Mammary microvascular endothelial cell (primary cell): Measurements from ENCODE around the gene FGB. TPM values are rescaled to one million over a fixed set of nuclear protein-coding genes. Genes with fewer than 3 reads are reported as not detected.

Experiments used
- total RNA-seq: library from RNA; depleted of rRNA; stranded (reverse); fragments of >200 nt; gene quantifications from 2 replicates; pipeline ENCODE4 v1.2.3, GENCODE V29; 2015

FGB gene
- total RNA-seq, result not detected in 2 replicates

DNA sequence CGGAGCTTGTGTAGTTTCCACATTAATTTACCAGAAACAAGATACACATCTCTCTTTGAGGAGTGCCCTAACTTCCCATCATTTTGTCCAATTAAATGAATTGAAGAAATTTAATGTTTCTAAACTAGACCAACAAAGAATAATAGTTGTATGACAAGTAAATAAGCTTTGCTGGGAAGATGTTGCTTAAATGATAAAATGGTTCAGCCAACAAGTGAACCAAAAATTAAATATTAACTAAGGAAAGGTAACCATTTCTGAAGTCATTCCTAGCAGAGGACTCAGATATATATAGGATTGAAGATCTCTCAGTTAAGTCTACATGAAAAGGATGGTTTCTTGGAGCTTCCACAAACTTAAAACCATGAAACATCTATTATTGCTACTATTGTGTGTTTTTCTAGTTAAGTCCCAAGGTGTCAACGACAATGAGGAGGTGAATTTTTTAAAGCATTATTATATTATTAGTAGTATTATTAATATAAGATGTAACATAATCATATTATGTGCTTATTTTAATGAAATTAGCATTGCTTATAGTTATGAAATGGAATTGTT, at the start of gene FGB:
TSS of gene FGB (plus strand) at position 315 of the 558 bp plus-strand sequence. CDS start at position 323, 8 bp downstream.

DNA sequence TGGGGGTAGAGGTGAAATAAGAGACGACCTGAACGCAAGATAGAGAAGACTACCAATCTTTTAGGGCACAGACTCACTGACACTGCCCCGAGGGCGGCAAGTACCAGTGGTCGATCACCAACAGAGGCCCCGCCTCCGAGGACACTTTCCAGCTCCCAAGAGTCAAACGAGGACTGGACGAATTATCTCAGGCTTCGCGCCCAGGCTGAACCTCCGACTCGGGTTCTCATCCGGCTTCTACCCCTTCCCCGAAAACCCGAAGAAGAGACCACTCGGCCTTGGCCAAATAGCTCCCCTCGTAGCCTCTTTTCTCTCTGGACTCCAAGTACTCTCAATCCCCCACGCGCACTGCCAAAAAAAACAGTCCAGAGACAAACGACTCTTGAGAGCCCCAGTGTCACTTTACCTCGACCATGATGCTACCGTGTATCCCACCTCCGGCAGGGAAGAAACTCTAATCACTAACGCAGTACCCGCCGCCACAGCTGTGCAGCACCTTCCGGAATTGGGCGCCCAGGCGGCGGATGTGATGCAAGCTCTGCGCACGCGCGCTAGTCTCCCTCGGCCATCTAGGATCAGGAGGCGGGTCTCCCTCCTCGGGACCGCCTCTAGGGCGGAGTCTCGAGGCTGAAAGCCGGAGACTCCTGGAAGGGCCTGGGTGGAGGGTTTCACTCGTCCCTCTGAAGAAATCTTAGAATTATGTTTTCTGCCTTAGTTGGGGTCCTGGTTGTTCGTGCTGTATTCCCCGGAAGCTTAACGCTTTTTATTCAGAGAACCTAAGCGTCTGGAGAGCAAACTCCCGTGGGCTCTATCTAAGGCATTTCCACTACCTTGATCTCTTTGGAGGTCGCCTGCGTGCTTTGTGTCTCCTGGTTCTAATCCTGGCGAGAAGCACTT, 12.7 kb upstream of the FGB start, which contains the start of gene PLRG1:
TSS of gene PLRG1 (minus strand) at position 507 of the 897 bp plus-strand sequence. CDS start at position 415, 92 bp downstream.

DNA sequence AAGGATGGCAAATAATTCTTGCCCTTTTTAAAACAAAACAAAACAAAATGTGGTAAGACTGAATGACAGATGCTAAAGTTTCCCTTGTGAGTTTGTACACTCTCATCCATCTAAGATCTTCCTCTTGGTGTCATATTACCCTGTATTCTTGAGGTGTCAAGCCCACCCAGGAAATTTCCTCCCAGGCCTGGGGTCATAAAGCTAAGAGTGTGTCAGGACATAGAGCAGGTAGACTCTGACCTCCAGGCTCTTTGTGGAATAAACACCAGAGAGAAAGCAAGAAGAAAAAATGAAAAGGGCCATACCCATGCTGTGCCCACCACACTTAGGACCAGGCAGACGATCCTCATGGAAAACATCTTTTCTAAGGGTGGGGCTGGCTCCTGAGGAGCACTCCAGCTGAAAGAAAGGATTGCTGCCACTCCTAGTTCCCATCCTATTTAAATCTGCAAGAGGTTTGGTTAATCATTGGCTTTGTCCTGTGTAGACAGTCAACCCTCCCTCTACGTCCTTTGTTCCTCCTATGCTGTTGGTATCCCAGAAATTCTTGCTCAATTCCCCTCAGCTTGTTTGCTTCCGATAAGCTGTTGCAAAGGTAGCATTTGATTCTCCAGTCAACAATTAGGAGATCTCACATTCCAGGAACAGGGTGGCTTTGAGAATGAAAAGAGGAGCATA, 27.7 kb downstream of the FGB start, which contains the start of gene FGA:
TSS of gene FGA (minus strand) at position 414 of the 678 bp plus-strand sequence. CDS start at position 359, 55 bp downstream.

GRCh38 chr4:154612472-154613414, 49.9 kb downstream of the FGB start, which contains the start of gene FGG:
FGG (minus strand) TSS chr4:154612656; CDS start chr4:154612609, 47 bp downstream.

Other genes with a start within 250 kb of the FGB start
- not detected in 2 replicates for gene DCHS2, start 71.2 kb upstream of the FGB start, total RNA-seq
- 61.5 and 68.1 TPM in 2 replicates for gene PLRG1, start 12.6 kb upstream of the FGB start, total RNA-seq
- gene FGA, start 27.7 kb downstream of the FGB start, total RNA-seq, result not detected in 2 replicates
- not detected in 2 replicates for gene FGG, start 49.6 kb downstream of the FGB start, total RNA-seq
- gene LRAT, start 181.0 kb downstream of the FGB start, total RNA-seq, result not detected in 2 replicates
- not detected in 2 replicates for gene RBM46, start 218.3 kb downstream of the FGB start, total RNA-seq